Hepatocyte (in vitro differentiated cells): ENCODE measurements around the gene MRPL42. TPM values are rescaled to one million over a fixed set of nuclear protein-coding genes. Genes with fewer than 3 reads are reported as not detected.

Experiments
- DNase-seq: peaks from one replicate; pipeline ENCODE4 v3.0.0-alpha.2; 2016; ENCODE audit warnings: low spot score
- H2AFZ ChIP-seq: fragments of 200-600 bp; sonication (generic); 2 replicates; pipeline ENCODE4 v1.6.0; 2016; ENCODE audit warnings: antibody characterized with exemption, mild to moderate bottlenecking
- H3K27ac ChIP-seq: fragments of 200-600 bp; sonication (generic); 2 replicates; pipeline ENCODE4 v1.5.1; 2016; ENCODE audit warnings: mild to moderate bottlenecking
- H3K27me3 ChIP-seq: fragments of 200-600 bp; sonication (generic); 2 replicates; pipeline ENCODE4 v1.6.1; 2016
- H3K36me3 ChIP-seq: fragments of 200-600 bp; sonication (generic); replicated peaks from 2 replicates; pipeline ENCODE4 v1.5.1; 2016; ENCODE audit warnings: low read depth; ENCODE audit not compliant: insufficient read depth
- H3K4me1 ChIP-seq: fragments of 200-600 bp; sonication (generic); 2 replicates; pipeline ENCODE4 v1.5.1; 2016; ENCODE audit warnings: mild to moderate bottlenecking, moderate library complexity; ENCODE audit not compliant: insufficient read depth
- H3K4me2 ChIP-seq: fragments of 200-600 bp; sonication (generic); 2 replicates; pipeline ENCODE4 v1.6.0; 2016
- H3K4me3 ChIP-seq: fragments of 200-600 bp; sonication (generic); 2 replicates; pipeline ENCODE4 v1.5.1; 2016; ENCODE audit warnings: mild to moderate bottlenecking
- H3K79me2 ChIP-seq: fragments of 200-600 bp; sonication (generic); 2 replicates; pipeline ENCODE4 v1.6.0; 2017; ENCODE audit warnings: mild to moderate bottlenecking
- H3K9me2 ChIP-seq: fragments of 200-600 bp; sonication (generic); replicated peaks from 2 replicates; pipeline ENCODE4 v1.6.0; 2017; ENCODE audit warnings: mild to moderate bottlenecking; ENCODE audit not compliant: insufficient read depth
- H3K9me3 ChIP-seq: fragments of 200-600 bp; sonication (generic); 2 replicates; pipeline ENCODE4 v1.5.1; 2016; ENCODE audit warnings: low read depth, mild to moderate bottlenecking
- H4K20me1 ChIP-seq: fragments of 200-600 bp; sonication (generic); 2 replicates; pipeline ENCODE4 v1.6.0; 2016; ENCODE audit warnings: mild to moderate bottlenecking; ENCODE audit not compliant: insufficient read depth, poor library complexity, severe bottlenecking
- EZH2 ChIP-seq: fragments of 200-600 bp; sonication (generic); IDR thresholded peaks from 2 replicates; pipeline ENCODE4 v1.6.1; 2016; ENCODE audit warnings: antibody characterized with exemption, mild to moderate bottlenecking, borderline replicate concordance
- EZH2phosphoT487 ChIP-seq: fragments of 200-600 bp; sonication (generic); IDR thresholded peaks from one replicate; pipeline ENCODE4 v1.6.1; 2018; ENCODE audit warnings: antibody characterized with exemption, mild to moderate bottlenecking, low read depth, moderate library complexity; ENCODE audit not compliant: unreplicated experiment, severe bottlenecking
- WGBS: methylation state at CpG from one replicate; pipeline ENCODE4 v1.1.6; 2016; ENCODE audit warnings: low lambda C conversion rate; ENCODE audit errors: missing lambda C conversion rate; 5-methylcytosine and 5-hydroxymethylcytosine counted together
- polyA plus RNA-seq: library from polyadenylated mRNA; unstranded; fragments of >200 nt; fragmentation: Nextera tagmentation; extraction: Ambion mirVana; gene quantifications from 2 replicates; pipeline ENCODE4 v1.2.1, GENCODE V29; 2016
- total RNA-seq: library from RNA; depleted of rRNA; stranded (reverse); fragments of >200 nt; gene quantifications from 2 replicates; pipeline ENCODE4 v1.2.3, GENCODE V29; 2014
- TF ChIP-seq, protein P1 (sequence below): fragments of 200-600 bp; sonication (generic); IDR thresholded peaks from 2 replicates; pipeline ENCODE4 v1.5.1; 2016; ENCODE audit warnings: antibody characterized with exemption, mild to moderate bottlenecking; ENCODE audit not compliant: poor library complexity

MRPL42 gene
- total and polyA plus RNA-seq, 2 experiments from 2014 or later = 74.9 to 111 TPM

DNA sequence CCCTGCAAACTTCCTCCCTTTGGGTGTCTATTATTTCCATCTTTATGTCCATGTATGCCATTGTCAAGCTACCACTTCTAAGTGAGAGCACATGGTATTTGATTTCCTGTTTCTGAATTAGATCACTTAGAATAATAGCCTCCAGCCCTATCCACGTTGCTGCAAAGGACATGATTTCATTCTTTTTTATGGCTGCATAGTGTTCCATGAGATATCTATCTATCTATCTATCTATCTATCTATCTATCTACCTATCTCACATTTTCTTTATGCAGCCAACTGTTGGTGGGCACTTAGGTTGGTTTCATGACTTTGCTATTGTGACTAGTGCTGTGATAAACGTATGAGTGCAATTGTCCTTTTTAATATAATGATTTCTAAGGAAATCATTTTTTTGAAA lies 11.2 kb upstream of the MRPL42 start:
- Histone ChIP-seq H3K79me2 (no peaks in the 10 kb centered on the region), H3K9me3 (no peaks in the 10 kb centered on the region), H3K4me1 (peaks cover 7% of the 10 kb centered on the region), H3K27me3 (no peaks in the 10 kb centered on the region), H3K4me2 (no peak overlapping the region), H3K27ac (no peak overlapping the region), H3K4me3 (no peak overlapping the region), H2AFZ (no peak overlapping the region), H3K9me2 (no peaks in the 10 kb centered on the region), H3K36me3 (no peaks in the 10 kb centered on the region), H4K20me1 (no peaks in the 10 kb centered on the region)
- TF ChIP-seq EZH2phosphoT487 = no peak
- TF ChIP-seq, protein P1, sequence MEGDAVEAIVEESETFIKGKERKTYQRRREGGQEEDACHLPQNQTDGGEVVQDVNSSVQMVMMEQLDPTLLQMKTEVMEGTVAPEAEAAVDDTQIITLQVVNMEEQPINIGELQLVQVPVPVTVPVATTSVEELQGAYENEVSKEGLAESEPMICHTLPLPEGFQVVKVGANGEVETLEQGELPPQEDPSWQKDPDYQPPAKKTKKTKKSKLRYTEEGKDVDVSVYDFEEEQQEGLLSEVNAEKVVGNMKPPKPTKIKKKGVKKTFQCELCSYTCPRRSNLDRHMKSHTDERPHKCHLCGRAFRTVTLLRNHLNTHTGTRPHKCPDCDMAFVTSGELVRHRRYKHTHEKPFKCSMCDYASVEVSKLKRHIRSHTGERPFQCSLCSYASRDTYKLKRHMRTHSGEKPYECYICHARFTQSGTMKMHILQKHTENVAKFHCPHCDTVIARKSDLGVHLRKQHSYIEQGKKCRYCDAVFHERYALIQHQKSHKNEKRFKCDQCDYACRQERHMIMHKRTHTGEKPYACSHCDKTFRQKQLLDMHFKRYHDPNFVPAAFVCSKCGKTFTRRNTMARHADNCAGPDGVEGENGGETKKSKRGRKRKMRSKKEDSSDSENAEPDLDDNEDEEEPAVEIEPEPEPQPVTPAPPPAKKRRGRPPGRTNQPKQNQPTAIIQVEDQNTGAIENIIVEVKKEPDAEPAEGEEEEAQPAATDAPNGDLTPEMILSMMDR = no peak
- DNase-seq = no peak
- WGBS = 86% methylated on average over 2 of the region's 2 CpGs

DNA sequence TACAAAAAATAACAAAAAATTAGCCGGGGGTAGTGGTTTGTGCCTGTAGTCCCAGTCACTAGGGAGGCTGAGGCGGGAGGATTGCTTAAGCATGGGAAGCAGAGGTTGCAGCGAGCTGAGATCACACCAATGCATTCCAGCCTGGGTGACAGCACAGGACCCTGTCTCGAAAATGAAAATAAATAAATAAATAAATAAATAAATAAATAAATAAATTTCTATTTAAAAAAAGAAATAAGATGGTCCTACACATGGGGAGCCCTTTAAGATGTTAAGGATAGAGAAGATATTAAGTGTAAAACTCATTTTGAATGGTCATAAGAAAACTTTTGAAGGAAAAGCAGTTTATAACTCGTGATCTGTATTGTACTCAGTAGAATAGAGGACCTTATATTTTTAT lies 8.2 kb upstream of the MRPL42 start:
- Histone ChIP-seq H3K27me3 (no peaks in the 10 kb centered on the region), H3K4me3 (no peak overlapping the region), H3K9me2 (no peaks in the 10 kb centered on the region), H3K36me3 (no peaks in the 10 kb centered on the region), H2AFZ (no peak overlapping the region), H3K9me3 (no peaks in the 10 kb centered on the region), H4K20me1 (no peaks in the 10 kb centered on the region), H3K4me2 (no peak overlapping the region), H3K27ac (no peak overlapping the region), H3K79me2 (no peaks in the 10 kb centered on the region), H3K4me1 (no peaks in the 10 kb centered on the region)
- DNase-seq = no peak
- TF ChIP-seq EZH2 (no peak), EZH2phosphoT487 (no peak)
- TF ChIP-seq, protein P1 = no peak
- 96% methylated on average over 5 of the region's 5 CpGs for WGBS

GRCh38 chr12:93460003-93460402 lies 7.3 kb upstream of the MRPL42 start:
- no peak overlapping the region for H3K4me2 ChIP-seq

More at GRCh38 chr12:93460003-93460402, 7.3 kb upstream of the MRPL42 start:
- H3K4me1 ChIP-seq = no peaks in the 10 kb centered on the region
- no peaks in the 10 kb centered on the region for H4K20me1 ChIP-seq
- DNase-seq = no peak
- no peaks in the 10 kb centered on the region for H3K9me3 ChIP-seq
- no peaks in the 10 kb centered on the region for H3K79me2 ChIP-seq
- H3K27ac ChIP-seq = no peak overlapping the region
- 88% methylated on average over 6 of the region's 6 CpGs for WGBS
- H3K36me3 ChIP-seq = no peaks in the 10 kb centered on the region
- TF ChIP-seq, protein P1 = no peak
- TF ChIP-seq EZH2phosphoT487 (no peak), EZH2 (no peak)
- no peak overlapping the region for H2AFZ ChIP-seq
- H3K4me3 ChIP-seq = no peak overlapping the region
- no peaks in the 10 kb centered on the region for H3K9me2 ChIP-seq
- H3K27me3 ChIP-seq = no peaks in the 10 kb centered on the region
